Measurements from ENCODE around the gene TMED9. TPM values are rescaled to one million over a fixed set of nuclear protein-coding genes. Genes with fewer than 3 reads are reported as not detected.
A peak's percentile ranks its signal among the peaks of the same experiment; 100 is the strongest.

TMED9 gene
- 100 to 1,000 TPM in 2 of 4 donors, 10 to 100 TPM in 2; 86.9 to 162 (median 115) TPM for total RNA-seq

DNA sequence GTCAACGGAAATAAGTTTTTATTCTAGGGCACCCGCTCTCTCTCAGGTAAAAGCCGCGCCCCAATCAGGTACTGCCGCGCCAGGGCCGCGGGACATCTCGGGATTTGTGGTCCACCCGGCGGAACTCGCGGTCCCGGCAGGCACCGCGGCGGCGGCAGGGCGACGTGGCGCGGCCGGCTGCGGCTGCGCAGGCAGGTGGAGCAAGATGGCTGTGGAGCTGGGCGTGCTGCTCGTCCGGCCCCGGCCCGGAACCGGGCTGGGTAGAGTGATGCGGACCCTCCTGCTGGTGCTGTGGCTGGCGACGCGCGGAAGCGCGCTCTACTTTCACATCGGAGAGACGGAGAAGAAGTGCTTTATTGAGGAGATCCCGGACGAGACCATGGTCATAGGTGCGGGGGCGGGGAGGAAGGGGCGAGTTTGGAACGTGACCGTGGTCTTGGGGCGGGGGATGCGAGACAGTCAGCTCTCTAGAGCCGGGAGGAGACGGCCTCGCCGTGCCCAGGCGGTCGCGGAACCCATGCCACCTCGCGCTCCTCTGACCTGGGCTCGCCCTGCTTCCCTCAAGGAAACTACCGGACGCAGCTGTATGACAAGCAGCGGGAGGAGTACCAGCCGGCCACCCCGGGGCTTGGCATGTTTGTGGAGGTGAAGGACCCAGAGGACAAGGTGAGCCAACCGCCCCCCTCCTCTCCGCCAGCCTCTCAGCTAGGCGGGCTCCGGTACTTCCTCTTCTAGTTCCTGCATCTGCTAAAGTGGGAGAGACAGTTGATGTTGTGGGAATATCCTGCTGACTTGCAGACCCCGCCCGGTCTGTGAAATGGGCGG is at the start of gene TMED9:
Gene TMED9 (plus strand): TSS at position 194 of the 825 bp plus-strand sequence. CDS start 12 bp downstream, at position 206.
- peaks cover 25 to 31% of the 10 kb centered on the region in 2 donors for H3K36me3 ChIP-seq
- WGBS, 2 donors: 0 to 1% methylated on average over 30 to 32 of the region's 71 CpGs
- peak within 1 kb of the TSS; percentile 94 to 99 (median 97) for H3K4me3 ChIP-seq (replicated peaks in 1 of 3)
- TF ChIP-seq CTCF (IDR thresholded peaks at IDR 0.05) (peak in 1 of 6 experiments; percentile 29), POLR2A (IDR thresholded peaks at IDR 0.05) (peak in 1 of 2 donors; percentile 94)
- peak within 1 kb of the TSS in 2 of 3 donors; percentile 38 to 47 for H3K27ac ChIP-seq
- intact Hi-C loops (cut with DNase I): loop anchor here (10.0 kb wide), 1 partner anchor 67 kb away; no protein-coding TSS in a partner anchor
- peak; percentile 83 to 88 for DNase-seq
- peaks cover 10% of the 10 kb centered on the region in 2 donors for H3K4me1 ChIP-seq
- no peaks in the 10 kb centered on the region for H3K9me3 ChIP-seq
- no peaks in the 10 kb centered on the region for H3K27me3 ChIP-seq

- Histone ChIP-seq H3K27ac (no peak overlapping the region), H3K27me3 (no peaks in the 10 kb centered on the region), H3K4me3 (replicated peaks in 1 of 3) (no peak overlapping the region), H3K4me1 (peaks cover 0 to 29% of the 10 kb centered on the region in 2 donors), H3K36me3 (peaks cover 0 to 10% of the 10 kb centered on the region in 2 donors), H3K9me3 (no peaks in the 10 kb centered on the region)
- WGBS, 2 donors: 87 to 90% methylated on average over 4 of the region's 4 CpGs
- TF ChIP-seq POLR2A (IDR thresholded peaks at IDR 0.05) (no peak), CTCF (IDR thresholded peaks at IDR 0.05) (no peak)
- no peak for DNase-seq
- intact Hi-C loops (cut with DNase I): no loop called here
These were observed 49.1 kb upstream of the TMED9 start for GRCh38 chr5:177542816-177543465.

GRCh38 chr5:177545487-177546257 is 46.3 kb upstream of the TMED9 start:
- H3K27ac ChIP-seq: peak overlapping the region in 2 of 3 donors; percentile 61 to 67
- intact Hi-C loops (cut with DNase I): no loop called here
- H3K36me3 ChIP-seq: no peaks in the 10 kb centered on the region
- TF ChIP-seq CTCF (IDR thresholded peaks at IDR 0.05): no peak
- no peak for TF ChIP-seq POLR2A (IDR thresholded peaks at IDR 0.05)
- no peaks in the 10 kb centered on the region for H3K9me3 ChIP-seq
- 71 to 82% methylated on average over 4 of the region's 4 CpGs for WGBS, 2 donors
- H3K4me3 ChIP-seq (replicated peaks in 1 of 3): no peak overlapping the region
- H3K4me1 ChIP-seq: peaks cover 0 to 28% of the 10 kb centered on the region in 2 donors
- no peaks in the 10 kb centered on the region for H3K27me3 ChIP-seq
- DNase-seq: peak in 1 of 2 donors; percentile 18

DNA sequence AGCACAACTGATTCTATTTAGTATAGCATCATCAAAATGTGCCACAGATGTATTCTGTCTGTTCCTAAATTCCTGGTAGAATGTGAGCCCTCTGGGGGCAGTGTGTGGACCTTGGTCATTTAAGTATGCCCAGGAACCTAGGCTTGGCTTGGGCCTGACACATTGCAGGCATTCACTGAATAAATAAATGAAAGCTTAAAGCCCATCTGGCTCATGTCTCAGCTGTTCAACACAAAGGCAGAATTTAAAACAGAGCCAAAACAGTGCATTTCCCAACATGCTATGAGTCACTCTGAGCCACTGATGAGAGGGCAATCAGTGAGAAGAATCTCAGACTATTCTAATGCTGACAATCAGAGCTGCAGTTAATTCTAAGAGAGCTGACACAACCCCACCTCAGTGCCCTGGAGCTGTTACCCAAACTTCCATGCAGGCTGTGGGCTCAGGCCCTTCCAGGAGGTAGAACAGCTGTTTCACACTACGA is 45.7 kb upstream of the TMED9 start:
- DNase-seq: no peak
- intact Hi-C loops (cut with DNase I): no loop called here
- WGBS, 2 donors: 88 to 100% methylated on average over 1 of the region's 1 CpG

More for the DNA sequence above, 45.7 kb upstream of the TMED9 start:
- H3K36me3 ChIP-seq: no peaks in the 10 kb centered on the region
- H3K4me3 ChIP-seq (replicated peaks in 1 of 3): no peak overlapping the region
- TF ChIP-seq CTCF (IDR thresholded peaks at IDR 0.05) (no peak), POLR2A (IDR thresholded peaks at IDR 0.05) (no peak)
- no peaks in the 10 kb centered on the region for H3K27me3 ChIP-seq
- peaks cover 0 to 28% of the 10 kb centered on the region in 2 donors for H3K4me1 ChIP-seq
- H3K9me3 ChIP-seq: no peaks in the 10 kb centered on the region
- H3K27ac ChIP-seq: peak overlapping the region in 2 of 3 donors; percentile 61 to 67

Measured in thyroid gland (tissue), 4 donors.